Erythroblast (primary cell): ENCODE measurements around the gene ADAM11.

ENCODE experiments used
- GATA1 ChIP-seq: IDR thresholded peaks from 2 replicates; pipeline ENCODE4 v1.6.1; 2011; ENCODE audit warnings: low read depth, mild to moderate bottlenecking, control low read depth, low read length, moderate library complexity
- POLR2A ChIP-seq: IDR thresholded peaks from 2 replicates; pipeline ENCODE4 v1.6.1; 2011; ENCODE audit warnings: mild to moderate bottlenecking, low read length

DNA sequence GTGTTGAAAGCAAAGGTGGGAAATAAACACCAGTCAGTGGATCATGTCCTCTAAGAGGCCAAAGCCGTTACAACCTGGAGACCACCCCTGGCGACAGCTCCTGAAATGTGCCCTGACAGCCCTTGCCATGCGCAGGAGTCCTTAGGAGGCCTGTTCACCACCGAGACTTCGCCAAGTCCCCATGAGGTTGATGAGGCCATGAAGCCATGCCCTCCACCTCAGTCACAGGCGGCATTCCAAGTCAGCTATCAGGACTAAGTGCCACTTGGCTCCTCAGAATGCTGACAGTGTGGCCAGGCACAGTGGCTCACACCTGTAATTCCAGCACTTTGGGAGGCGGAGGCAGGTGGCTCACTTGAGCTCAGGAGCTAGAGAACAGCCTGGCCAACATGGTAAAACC, 27.1 kb downstream of the ADAM11 start:
- no peak for TF ChIP-seq POLR2A
- TF ChIP-seq GATA1: no peak
